Heart left ventricle (tissue), 16 donors: Measurements from ENCODE around the gene SRD5A3. TPM values are rescaled to one million over a fixed set of nuclear protein-coding genes. Genes with fewer than 3 reads are reported as not detected.

ENCODE experiments used
- ATAC-seq, 4 donors: fragments of 200-7000 bp; cut with Tn5 transposase; one replicate each; pipeline ENCODE4 v1.9.1; 2020 to 2022; ENCODE audit warnings: moderate library complexity in 4 of 4, mild to moderate bottlenecking in 3 of 4, moderate number of reproducible peaks in 1 of 4
- DNase-seq, 5 donors: peaks; one replicate each; pipeline ENCODE4 v3.0.0-alpha.2; 2020
- H3K27ac ChIP-seq, 12 donors: fragments of 200-600 bp; sonication (generic) in 4 of 12; one replicate each; pipeline versions ENCODE4 v1.5.0 to v1.8.0; 2016 to 2022; ENCODE audit warnings: mild to moderate bottlenecking in 2 of 12
- H3K27me3 ChIP-seq, 9 donors: fragments of 200-600 bp; sonication (generic) in 2 of 9; one replicate each; pipeline versions ENCODE4 v1.5.1 to v1.8.0; 2016 to 2022; ENCODE audit warnings: mild to moderate bottlenecking in 3 of 9
- H3K36me3 ChIP-seq, 9 donors: fragments of 200-600 bp; sonication (generic) in 2 of 9; one replicate each; pipeline versions ENCODE4 v1.5.0 to v1.8.0; 2018 to 2022; ENCODE audit warnings: mild to moderate bottlenecking in 2 of 9
- H3K4me1 ChIP-seq, 12 donors: fragments of 200-600 bp; sonication (generic) in 4 of 12; one replicate each; pipeline versions ENCODE4 v1.5.0 to v1.8.0; 2016 to 2022; ENCODE audit warnings: mild to moderate bottlenecking in 3 of 12
- H3K4me3 ChIP-seq, 12 donors: fragments of 200-600 bp; sonication (generic) in 4 of 12; one replicate each; pipeline versions ENCODE4 v1.5.0 to v1.8.0; 2017 to 2022; ENCODE audit warnings: mild to moderate bottlenecking in 9 of 12, moderate library complexity in 4 of 12
- H3K9me3 ChIP-seq, 12 donors: fragments of 200-600 bp; sonication (generic) in 4 of 12; one replicate each; pipeline versions ENCODE4 v1.5.0 to v1.8.0; 2016 to 2022; ENCODE audit warnings: mild to moderate bottlenecking in 1 of 12
- POLR2A ChIP-seq, 2 donors: fragments of 450-650 bp; IDR thresholded peaks; one replicate each; pipeline ENCODE4 v1.6.1; 2017; ENCODE audit warnings: antibody characterized with exemption in 2 of 2, mild to moderate bottlenecking in 2 of 2, moderate library complexity in 2 of 2
- WGBS, 4 donors: extraction: QIAGEN DNeasy Blood & Tissue Kit in 2 of 4; methylation state at CpG; one replicate each; pipeline versions ENCODE4 v1.1.5 to v1.1.7; 2013 to 2018; 5-methylcytosine and 5-hydroxymethylcytosine counted together
- intact Hi-C, 10 donors: fragments of 100-400 bp; cut with DNase I; formaldehyde crosslinking; loops; one replicate each; pipeline versions ENCODE4 v1.11.1 to v1.14.2; 2022
- polyA plus RNA-seq, 2 donors: library from polyadenylated mRNA; stranded (reverse); fragments of 200-250 nt; gene quantifications; one replicate each; pipeline ENCODE4 v1.2.3, GENCODE V29; 2013
- total RNA-seq, 9 donors: library from RNA; depleted of rRNA in 2 of 9; stranded (reverse); fragments of >200 nt in 2 of 9; fragmentation: NEBNext Ultra II Directional in 3 of 9; extraction: Animal tissue kit (Norgen Biotek cat#: 25700) in 3 of 9; gene quantifications; one replicate each; pipeline versions ENCODE4 v1.1.0 to v1.2.4, GENCODE V29; 2016 to 2023
- TF ChIP-seq, protein P1 (sequence below), 12 donors: fragments of 200-600 bp; sonication (generic) in 4 of 12; IDR thresholded peaks; one replicate each; pipeline versions ENCODE4 v1.5.0 to v1.8.0; 2018 to 2022; ENCODE audit warnings: antibody characterized with exemption in 12 of 12, mild to moderate bottlenecking in 5 of 12
- donor health status: ischemic (EF 13 %, LVEDD 7.1; RV severe dilation, severe dysfunction).
- donor health status: healthy with polysubstance abuse.
- donor health status: DM: no; HTN: yes; CAD: no.
- donor health status: DM: no; HTN: no; CAD: no.
- donor health status: ischemic (EF 25% LVEDD 6.9; RV normal size, moderate dysfunction).
- donor health status: ischemic (EF 25% LVEDD 5.7; RV mildly dilated, moderate dysfunction).
- donor health status: healthy.
- donor health status: DM: yes; HTN: yes; CAD: no.
- donor health status: ischemic (EF 35%, LVEDD 5.7; RV mildly dilated, moderate dysfunction).
- donor health status: nonischemic (EF 11% LVEDD 7.7; RV severe dilation, severe dysfunction).
- donor health status: DM: yes; HTN: yes; CAD: no.
- donor health status: PGD.
- donor health status: ischemic (EF 29% LVEDD 5.4; RV normal size, mild dysfunction).
- donor health status: nonischemic (EF 23%, LVEDD 6.1; RV moderate dilation, normal function).

The SRD5A3 gene
- total and polyA plus RNA-seq, 11 donors = 4.5 to 16.8 (median 7.8) TPM

DNA sequence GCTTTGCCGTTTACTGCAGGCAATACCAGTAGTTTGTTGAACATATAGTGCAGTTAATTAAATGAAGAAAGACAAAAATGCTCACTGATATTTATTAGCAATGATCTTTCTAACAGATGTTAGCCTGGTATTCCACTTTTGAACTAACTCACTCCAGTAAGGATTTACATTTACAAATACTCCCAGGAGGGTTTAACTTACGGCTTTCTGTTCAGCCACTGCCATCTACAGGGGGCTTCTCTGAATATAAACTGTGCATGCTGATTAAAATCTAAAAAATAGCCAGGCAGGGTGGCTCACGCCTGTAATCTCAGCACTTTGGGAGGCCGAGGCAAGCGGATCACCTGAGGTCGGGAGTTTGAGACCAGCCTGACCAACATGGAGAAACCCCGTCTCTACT, 2.2 kb upstream of the SRD5A3 start:
- no peak for DNase-seq

DNA sequence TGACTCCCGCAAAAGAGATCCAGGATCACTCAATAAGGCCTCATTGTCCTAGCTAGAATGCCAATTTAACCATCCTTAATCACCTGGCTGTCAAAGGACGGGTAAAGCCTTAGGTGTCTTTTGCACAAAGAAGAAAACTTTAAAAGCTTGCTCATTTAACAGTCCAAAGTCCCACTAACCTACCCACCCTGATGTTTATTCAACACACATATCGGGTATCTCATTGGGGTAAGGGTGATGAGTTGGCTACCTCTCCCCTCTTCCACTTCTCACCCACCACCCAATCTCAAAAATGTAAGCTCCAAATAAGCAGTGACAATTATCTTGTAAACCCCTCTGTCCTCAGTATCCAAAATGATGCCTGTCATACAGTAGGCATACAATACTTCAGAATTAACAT, 988 bp upstream of the SRD5A3 start:
- DNase-seq (no peak), ATAC-seq (no peak)
- whole genome bisulfite sequencing, 4 donors = 91 to 97% (median 96%) methylated on average over 3 of the region's 3 CpGs
- TF ChIP-seq, protein P1, sequence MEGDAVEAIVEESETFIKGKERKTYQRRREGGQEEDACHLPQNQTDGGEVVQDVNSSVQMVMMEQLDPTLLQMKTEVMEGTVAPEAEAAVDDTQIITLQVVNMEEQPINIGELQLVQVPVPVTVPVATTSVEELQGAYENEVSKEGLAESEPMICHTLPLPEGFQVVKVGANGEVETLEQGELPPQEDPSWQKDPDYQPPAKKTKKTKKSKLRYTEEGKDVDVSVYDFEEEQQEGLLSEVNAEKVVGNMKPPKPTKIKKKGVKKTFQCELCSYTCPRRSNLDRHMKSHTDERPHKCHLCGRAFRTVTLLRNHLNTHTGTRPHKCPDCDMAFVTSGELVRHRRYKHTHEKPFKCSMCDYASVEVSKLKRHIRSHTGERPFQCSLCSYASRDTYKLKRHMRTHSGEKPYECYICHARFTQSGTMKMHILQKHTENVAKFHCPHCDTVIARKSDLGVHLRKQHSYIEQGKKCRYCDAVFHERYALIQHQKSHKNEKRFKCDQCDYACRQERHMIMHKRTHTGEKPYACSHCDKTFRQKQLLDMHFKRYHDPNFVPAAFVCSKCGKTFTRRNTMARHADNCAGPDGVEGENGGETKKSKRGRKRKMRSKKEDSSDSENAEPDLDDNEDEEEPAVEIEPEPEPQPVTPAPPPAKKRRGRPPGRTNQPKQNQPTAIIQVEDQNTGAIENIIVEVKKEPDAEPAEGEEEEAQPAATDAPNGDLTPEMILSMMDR (IDR thresholded peaks at IDR 0.05) = no peak
- TF ChIP-seq POLR2A (IDR thresholded peaks at IDR 0.05) = no peak
- no peak overlapping the region for H3K4me3 ChIP-seq
- no peak overlapping the region for H3K27ac ChIP-seq
- intact Hi-C loops = loop anchor here in 9 of 10 donors (5.0 to 10.0 kb wide), 9 partner anchors 50 to 530 kb away; partner anchors contain the start of genes TMEM165 (in 5 of the 9), CLOCK (in 3 of the 9) and EXOC1 (in 2 of the 9)
- no peaks in the 10 kb centered on the region for H3K36me3 ChIP-seq
- no peaks in the 10 kb centered on the region for H3K9me3 ChIP-seq
- H3K4me1 ChIP-seq = peaks cover 4 to 31% (median 16%) of the 10 kb centered on the region in 12 donors
- no peaks in the 10 kb centered on the region for H3K27me3 ChIP-seq

More for the DNA sequence above, 2.2 kb upstream of the SRD5A3 start:
- WGBS, 4 donors = 75 to 92% (median 80%) methylated on average over 7 of the region's 7 CpGs
- intact Hi-C loops = loop anchor here in 7 of 10 donors (10.0 kb wide), 5 partner anchors 51 to 531 kb away; partner anchors contain the start of genes EXOC1 (in 2 of the 7) and TMEM165 (in 1 of the 7)
- ATAC-seq = no peak
- no peaks in the 10 kb centered on the region for H3K27me3 ChIP-seq
- no peaks in the 10 kb centered on the region for H3K36me3 ChIP-seq
- H3K9me3 ChIP-seq = no peaks in the 10 kb centered on the region
- no peak for TF ChIP-seq POLR2A (IDR thresholded peaks at IDR 0.05)
- TF ChIP-seq, protein P1 (IDR thresholded peaks at IDR 0.05) = peak in 1 of 12 donors; percentile 11
- peaks cover 4 to 30% (median 16%) of the 10 kb centered on the region in 12 donors for H3K4me1 ChIP-seq
- H3K4me3 ChIP-seq = no peak overlapping the region
- H3K27ac ChIP-seq = no peak overlapping the region

DNA sequence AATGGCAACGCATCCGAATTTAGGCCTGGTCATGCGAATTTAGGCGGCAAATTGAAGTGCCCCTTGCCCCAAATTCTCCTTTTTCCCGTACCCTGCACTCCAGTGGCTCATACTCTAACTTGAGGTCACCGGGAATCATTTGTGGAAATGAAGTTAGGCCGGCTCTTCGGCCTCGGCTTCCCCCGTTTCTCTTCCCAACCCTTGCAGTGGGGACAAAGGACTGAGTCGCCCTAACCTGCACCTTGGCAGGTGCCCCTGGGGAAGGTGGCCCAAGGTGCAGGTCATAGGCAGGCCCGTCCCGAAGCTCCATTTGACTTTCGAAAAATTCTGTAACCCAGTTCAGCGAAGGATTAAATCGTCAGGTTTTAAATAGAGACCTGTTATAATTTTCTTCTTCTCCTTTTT, 811 bp downstream of the SRD5A3 start:
- TF ChIP-seq, protein P1 (IDR thresholded peaks at IDR 0.05) = no peak
- TF ChIP-seq POLR2A (IDR thresholded peaks at IDR 0.05) = no peak
- WGBS, 4 donors = 37 to 54% (median 38%) methylated on average over 12 to 16 of the region's 16 CpGs
- Histone ChIP-seq H3K27ac (peak overlapping the region; percentile 89 to 100 (median 98)), H3K27me3 (no peaks in the 10 kb centered on the region), H3K4me1 (peaks cover 4 to 31% (median 16%) of the 10 kb centered on the region in 12 donors), H3K36me3 (peaks cover 0 to 7% (median 0%) of the 10 kb centered on the region in 9 donors), H3K9me3 (no peaks in the 10 kb centered on the region), H3K4me3 (peak overlapping the region; percentile 48 to 97 (median 80))
- DNase-seq (no peak), ATAC-seq (peak in 1 of 4 donors; percentile 2)
- intact Hi-C loops = loop anchor here (1.0 to 10.0 kb wide), 17 partner anchors 48 to 528 kb away; partner anchors contain the start of genes TMEM165 (in 8 of the 10), CLOCK (in 6 of the 10) and EXOC1 (in 2 of the 10)

DNA sequence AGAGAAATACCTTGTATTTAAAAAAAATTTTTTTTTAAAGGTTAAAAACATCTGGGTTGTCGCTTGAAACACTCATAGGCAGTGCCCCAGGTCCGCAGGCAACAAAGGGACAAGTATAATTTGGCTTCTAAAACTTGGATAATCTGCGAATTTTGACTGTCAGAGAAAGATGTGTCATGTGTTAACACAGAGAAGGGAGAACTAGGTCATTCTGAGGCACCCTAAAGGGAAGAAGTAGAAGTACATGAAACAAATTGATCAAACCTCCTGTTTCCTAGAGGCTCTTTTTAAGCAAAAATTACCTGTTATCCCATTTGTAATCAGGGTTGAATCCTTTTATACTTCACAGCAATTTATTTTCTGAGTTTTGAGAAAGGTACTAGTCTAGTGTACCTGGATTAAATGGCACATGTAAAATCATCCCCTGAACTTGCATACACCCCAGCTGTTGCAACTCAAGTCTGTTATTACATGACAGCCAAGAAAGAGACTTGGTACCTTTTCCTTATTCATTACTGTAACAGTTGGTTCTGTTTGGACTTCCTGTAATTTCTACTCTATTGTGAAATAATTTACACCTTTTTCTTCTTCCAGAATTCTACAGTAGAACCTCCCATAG, 1.7 kb downstream of the SRD5A3 start:
- intact Hi-C loops = loop anchor here (2.0 to 10.0 kb wide), 14 partner anchors 47 to 527 kb away; partner anchors contain the start of genes TMEM165 (in 7 of the 10), CLOCK (in 5 of the 10) and EXOC1 (in 2 of the 10)
- Histone ChIP-seq H3K4me1 (peaks cover 4 to 31% (median 16%) of the 10 kb centered on the region in 12 donors), H3K9me3 (no peaks in the 10 kb centered on the region), H3K4me3 (peak overlapping the region in 3 of 12 donors; percentile 69 to 97 (median 80)), H3K36me3 (peaks cover 0 to 12% (median 0%) of the 10 kb centered on the region in 9 donors), H3K27me3 (no peaks in the 10 kb centered on the region), H3K27ac (peak overlapping the region in 8 of 12 donors; percentile 97 to 100 (median 98))
- WGBS, 4 donors = 92 to 96% (median 94%) methylated on average over 3 of the region's 3 CpGs
- TF ChIP-seq, protein P1 (IDR thresholded peaks at IDR 0.05) = no peak
- TF ChIP-seq POLR2A (IDR thresholded peaks at IDR 0.05) = no peak
- DNase-seq (no peak), ATAC-seq (no peak)
